ENCODE measurements around the gene C1orf210. TPM values are rescaled to one million over a fixed set of nuclear protein-coding genes. Genes with fewer than 3 reads are reported as not detected.
A peak's percentile ranks its signal among the peaks of the same experiment; 100 is the strongest.

C1orf210 gene
- total RNA-seq, 1 donor from 2014 or later: not detected

- Histone ChIP-seq H3K4me1 (ENCODE audit: control insufficient read depth in 3 of 3, insufficient read depth in 3 of 3, low read length in 3 of 3) (peaks cover 0 to 15% (median 6%) of the 10 kb centered on the region in 3 donors), H3K27ac (ENCODE audit: low read depth, low read length) (no peak overlapping the region), H3K4me3 (ENCODE audit: low read length in 3 of 3) (no peak overlapping the region), H3K9ac (ENCODE audit: low read depth in 1 of 3, low read length in 3 of 3) (no peak overlapping the region), H3K36me3 (ENCODE audit: control insufficient read depth in 3 of 3, insufficient read depth in 3 of 3, low read length in 3 of 3) (peaks cover 0 to 4% (median 2%) of the 10 kb centered on the region in 3 donors), H3K9me3 (ENCODE audit: control insufficient read depth in 3 of 3, low read length in 3 of 3) (no peaks in the 10 kb centered on the region), H3K27me3 (ENCODE audit: control insufficient read depth in 3 of 3, insufficient read depth in 3 of 3, low read length in 3 of 3) (no peaks in the 10 kb centered on the region)
Observed at GRCh38 chr1:43305461-43305860, 20.1 kb upstream of the C1orf210 start.

- Histone ChIP-seq H3K9me3 (ENCODE audit: control insufficient read depth in 3 of 3, low read length in 3 of 3) (no peaks in the 10 kb centered on the region), H3K27me3 (ENCODE audit: control insufficient read depth in 3 of 3, insufficient read depth in 3 of 3, low read length in 3 of 3) (no peaks in the 10 kb centered on the region), H3K36me3 (ENCODE audit: control insufficient read depth in 3 of 3, insufficient read depth in 3 of 3, low read length in 3 of 3) (peaks cover 0 to 4% (median 2%) of the 10 kb centered on the region in 3 donors), H3K4me1 (ENCODE audit: control insufficient read depth in 3 of 3, insufficient read depth in 3 of 3, low read length in 3 of 3) (peaks cover 4 to 16% (median 6%) of the 10 kb centered on the region in 3 donors), H3K27ac (ENCODE audit: low read depth, low read length) (no peak overlapping the region), H3K9ac (ENCODE audit: low read depth in 1 of 3, low read length in 3 of 3) (no peak overlapping the region), H3K4me3 (ENCODE audit: low read length in 3 of 3) (peak overlapping the region in 1 of 3 donors; percentile 7)
Observed at GRCh38 chr1:43304771-43305300, 19.5 kb upstream of the C1orf210 start.

GRCh38 chr1:43304314-43304681 is 18.9 kb upstream of the C1orf210 start:
- Histone ChIP-seq H3K9ac (ENCODE audit: low read depth in 1 of 3, low read length in 3 of 3) (no peak overlapping the region), H3K27me3 (ENCODE audit: control insufficient read depth in 3 of 3, insufficient read depth in 3 of 3, low read length in 3 of 3) (no peaks in the 10 kb centered on the region), H3K4me3 (ENCODE audit: low read length in 3 of 3) (peak overlapping the region in 2 of 3 donors; percentile 7 to 22), H3K9me3 (ENCODE audit: control insufficient read depth in 3 of 3, low read length in 3 of 3) (no peaks in the 10 kb centered on the region), H3K36me3 (ENCODE audit: control insufficient read depth in 3 of 3, insufficient read depth in 3 of 3, low read length in 3 of 3) (peaks cover 0 to 4% (median 2%) of the 10 kb centered on the region in 3 donors), H3K4me1 (ENCODE audit: control insufficient read depth in 3 of 3, insufficient read depth in 3 of 3, low read length in 3 of 3) (peaks cover 4 to 19% (median 6%) of the 10 kb centered on the region in 3 donors), H3K27ac (ENCODE audit: low read depth, low read length) (no peak overlapping the region)

- H3K4me3 ChIP-seq (ENCODE audit: low read length in 3 of 3): peak overlapping the region in 2 of 3 donors; percentile 7 to 22
- peaks cover 0 to 4% (median 2%) of the 10 kb centered on the region in 3 donors for H3K36me3 ChIP-seq (ENCODE audit: control insufficient read depth in 3 of 3, insufficient read depth in 3 of 3, low read length in 3 of 3)
- peaks cover 4 to 19% (median 6%) of the 10 kb centered on the region in 3 donors for H3K4me1 ChIP-seq (ENCODE audit: control insufficient read depth in 3 of 3, insufficient read depth in 3 of 3, low read length in 3 of 3)
- H3K27me3 ChIP-seq (ENCODE audit: control insufficient read depth in 3 of 3, insufficient read depth in 3 of 3, low read length in 3 of 3): no peaks in the 10 kb centered on the region
- H3K9ac ChIP-seq (ENCODE audit: low read depth in 1 of 3, low read length in 3 of 3): no peak overlapping the region
- H3K9me3 ChIP-seq (ENCODE audit: control insufficient read depth in 3 of 3, low read length in 3 of 3): no peaks in the 10 kb centered on the region
- no peak overlapping the region for H3K27ac ChIP-seq (ENCODE audit: low read depth, low read length)
Observed at GRCh38 chr1:43303471-43304313, 18.3 kb upstream of the C1orf210 start.

GRCh38 chr1:43302721-43303470 is 17.5 kb upstream of the C1orf210 start:
- peaks cover 4 to 19% (median 6%) of the 10 kb centered on the region in 3 donors for H3K4me1 ChIP-seq (ENCODE audit: control insufficient read depth in 3 of 3, insufficient read depth in 3 of 3, low read length in 3 of 3)
- H3K36me3 ChIP-seq (ENCODE audit: control insufficient read depth in 3 of 3, insufficient read depth in 3 of 3, low read length in 3 of 3): peaks cover 0 to 4% (median 2%) of the 10 kb centered on the region in 3 donors
- H3K4me3 ChIP-seq (ENCODE audit: low read length in 3 of 3): peak overlapping the region; percentile 10 to 57 (median 54)
- H3K27ac ChIP-seq (ENCODE audit: low read depth, low read length): no peak overlapping the region
- no peaks in the 10 kb centered on the region for H3K9me3 ChIP-seq (ENCODE audit: control insufficient read depth in 3 of 3, low read length in 3 of 3)
- no peaks in the 10 kb centered on the region for H3K27me3 ChIP-seq (ENCODE audit: control insufficient read depth in 3 of 3, insufficient read depth in 3 of 3, low read length in 3 of 3)
- peak overlapping the region in 1 of 3 donors; percentile 10 for H3K9ac ChIP-seq (ENCODE audit: low read depth in 1 of 3, low read length in 3 of 3)

GRCh38 chr1:43302201-43302600 is 16.8 kb upstream of the C1orf210 start:
- no peaks in the 10 kb centered on the region for H3K27me3 ChIP-seq (ENCODE audit: control insufficient read depth in 3 of 3, insufficient read depth in 3 of 3, low read length in 3 of 3)
- peak overlapping the region in 2 of 3 donors; percentile 10 to 38 for H3K9ac ChIP-seq (ENCODE audit: low read depth in 1 of 3, low read length in 3 of 3)
- peaks cover 4 to 19% (median 6%) of the 10 kb centered on the region in 3 donors for H3K4me1 ChIP-seq (ENCODE audit: control insufficient read depth in 3 of 3, insufficient read depth in 3 of 3, low read length in 3 of 3)
- H3K9me3 ChIP-seq (ENCODE audit: control insufficient read depth in 3 of 3, low read length in 3 of 3): no peaks in the 10 kb centered on the region
- H3K27ac ChIP-seq (ENCODE audit: low read depth, low read length): no peak overlapping the region
- peak overlapping the region; percentile 10 to 57 (median 54) for H3K4me3 ChIP-seq (ENCODE audit: low read length in 3 of 3)
- peaks cover 0 to 4% (median 2%) of the 10 kb centered on the region in 3 donors for H3K36me3 ChIP-seq (ENCODE audit: control insufficient read depth in 3 of 3, insufficient read depth in 3 of 3, low read length in 3 of 3)

GRCh38 chr1:43300378-43301094 is 15.2 kb upstream of the C1orf210 start, which contains the start of gene TIE1:
Gene TIE1 (plus strand): TSS chr1:43300982. CDS start chr1:43301072, 90 bp downstream.
- no peaks in the 10 kb centered on the region for H3K27me3 ChIP-seq (ENCODE audit: control insufficient read depth in 3 of 3, insufficient read depth in 3 of 3, low read length in 3 of 3)
- peak within 1 kb of the TSS; percentile 38 to 55 (median 43) for H3K9ac ChIP-seq (ENCODE audit: low read depth in 1 of 3, low read length in 3 of 3)
- peaks cover 4 to 19% (median 5%) of the 10 kb centered on the region in 3 donors for H3K4me1 ChIP-seq (ENCODE audit: control insufficient read depth in 3 of 3, insufficient read depth in 3 of 3, low read length in 3 of 3)
- H3K4me3 ChIP-seq (ENCODE audit: low read length in 3 of 3): peak within 1 kb of the TSS; percentile 13 to 57 (median 19)
- H3K36me3 ChIP-seq (ENCODE audit: control insufficient read depth in 3 of 3, insufficient read depth in 3 of 3, low read length in 3 of 3): peaks cover 0 to 2% (median 0%) of the 10 kb centered on the region in 3 donors
- H3K9me3 ChIP-seq (ENCODE audit: control insufficient read depth in 3 of 3, low read length in 3 of 3): no peaks in the 10 kb centered on the region
- peak within 1 kb of the TSS; percentile 47 for H3K27ac ChIP-seq (ENCODE audit: low read depth, low read length)

GRCh38 chr1:43299101-43299500 is 13.7 kb upstream of the C1orf210 start:
- no peaks in the 10 kb centered on the region for H3K27me3 ChIP-seq (ENCODE audit: control insufficient read depth in 3 of 3, insufficient read depth in 3 of 3, low read length in 3 of 3)
- H3K9ac ChIP-seq (ENCODE audit: low read depth in 1 of 3, low read length in 3 of 3): no peak overlapping the region
- H3K4me1 ChIP-seq (ENCODE audit: control insufficient read depth in 3 of 3, insufficient read depth in 3 of 3, low read length in 3 of 3): peaks cover 11 to 13% (median 11%) of the 10 kb centered on the region in 3 donors
- no peaks in the 10 kb centered on the region for H3K9me3 ChIP-seq (ENCODE audit: control insufficient read depth in 3 of 3, low read length in 3 of 3)
- H3K4me3 ChIP-seq (ENCODE audit: low read length in 3 of 3): no peak overlapping the region
- no peaks in the 10 kb centered on the region for H3K36me3 ChIP-seq (ENCODE audit: control insufficient read depth in 3 of 3, insufficient read depth in 3 of 3, low read length in 3 of 3)
- peak overlapping the region; percentile 47 for H3K27ac ChIP-seq (ENCODE audit: low read depth, low read length)

GRCh38 chr1:43298055-43298454 is 12.7 kb upstream of the C1orf210 start:
- Histone ChIP-seq H3K27ac (ENCODE audit: low read depth, low read length) (no peak overlapping the region), H3K36me3 (ENCODE audit: control insufficient read depth in 3 of 3, insufficient read depth in 3 of 3, low read length in 3 of 3) (no peaks in the 10 kb centered on the region), H3K9ac (ENCODE audit: low read depth in 1 of 3, low read length in 3 of 3) (no peak overlapping the region), H3K4me3 (ENCODE audit: low read length in 3 of 3) (no peak overlapping the region), H3K27me3 (ENCODE audit: control insufficient read depth in 3 of 3, insufficient read depth in 3 of 3, low read length in 3 of 3) (no peaks in the 10 kb centered on the region), H3K4me1 (ENCODE audit: control insufficient read depth in 3 of 3, insufficient read depth in 3 of 3, low read length in 3 of 3) (peaks cover 7 to 17% (median 16%) of the 10 kb centered on the region in 3 donors), H3K9me3 (ENCODE audit: control insufficient read depth in 3 of 3, low read length in 3 of 3) (no peaks in the 10 kb centered on the region)

Measured in skeletal muscle tissue (tissue), 4 donors.